NOMO-1 treated with DMSO at 0.1 percent for 48 hours (cell line): ENCODE measurements around the gene CATSPERZ.

ENCODE experiments used
- DNase-seq: peaks from one replicate; lab custom pipeline; 2025; ENCODE audit not compliant: unreplicated experiment; lab: John Stamatoyannopoulos, UW

The CATSPERZ gene, protein sequence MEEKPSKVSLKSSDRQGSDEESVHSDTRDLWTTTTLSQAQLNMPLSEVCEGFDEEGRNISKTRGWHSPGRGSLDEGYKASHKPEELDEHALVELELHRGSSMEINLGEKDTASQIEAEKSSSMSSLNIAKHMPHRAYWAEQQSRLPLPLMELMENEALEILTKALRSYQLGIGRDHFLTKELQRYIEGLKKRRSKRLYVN

DNA sequence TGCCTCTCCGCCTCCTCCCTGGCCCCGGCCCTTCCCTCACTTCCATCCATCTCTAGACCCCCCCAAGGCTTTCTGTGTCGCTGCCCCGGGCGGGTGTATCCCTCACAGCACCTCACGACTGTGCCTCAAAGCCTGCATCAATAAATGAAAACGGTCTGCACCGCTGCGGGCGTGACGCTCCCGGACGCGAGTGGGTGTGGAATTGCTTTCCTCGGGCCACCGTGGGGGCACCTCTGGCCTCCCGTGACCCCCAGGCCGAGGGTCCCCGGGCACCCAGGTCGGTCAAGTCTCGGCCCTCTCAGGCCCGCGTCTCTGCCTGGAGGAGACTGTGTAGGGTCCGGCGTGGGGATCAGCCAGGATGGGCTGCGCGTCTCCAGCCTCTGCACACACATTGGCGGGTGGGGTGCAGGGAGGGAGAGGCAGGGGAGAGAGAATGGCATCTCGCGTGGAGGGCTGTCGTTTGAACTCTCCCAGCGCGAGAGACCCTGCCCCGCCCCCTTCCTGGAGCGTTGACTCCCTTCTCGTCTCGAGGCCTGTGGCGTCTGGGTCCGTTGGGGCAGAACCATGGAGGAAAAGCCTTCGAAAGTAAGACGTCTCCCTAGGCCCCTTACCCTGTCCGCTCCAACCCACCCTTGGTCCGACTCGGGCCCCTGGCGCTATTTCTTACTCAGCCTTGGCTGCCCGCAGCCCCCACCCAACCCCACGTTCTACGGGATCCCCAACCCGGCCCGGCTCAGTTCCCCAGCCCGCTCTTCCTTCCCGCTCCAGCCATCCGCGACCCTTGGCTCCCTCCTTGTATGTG lies at the start of gene CATSPERZ:
Gene CATSPERZ (plus strand): TSS at position 512 of the 802 bp plus-strand sequence. CDS start 53 bp downstream, at position 565.
- DNase-seq = no peak

DNA sequence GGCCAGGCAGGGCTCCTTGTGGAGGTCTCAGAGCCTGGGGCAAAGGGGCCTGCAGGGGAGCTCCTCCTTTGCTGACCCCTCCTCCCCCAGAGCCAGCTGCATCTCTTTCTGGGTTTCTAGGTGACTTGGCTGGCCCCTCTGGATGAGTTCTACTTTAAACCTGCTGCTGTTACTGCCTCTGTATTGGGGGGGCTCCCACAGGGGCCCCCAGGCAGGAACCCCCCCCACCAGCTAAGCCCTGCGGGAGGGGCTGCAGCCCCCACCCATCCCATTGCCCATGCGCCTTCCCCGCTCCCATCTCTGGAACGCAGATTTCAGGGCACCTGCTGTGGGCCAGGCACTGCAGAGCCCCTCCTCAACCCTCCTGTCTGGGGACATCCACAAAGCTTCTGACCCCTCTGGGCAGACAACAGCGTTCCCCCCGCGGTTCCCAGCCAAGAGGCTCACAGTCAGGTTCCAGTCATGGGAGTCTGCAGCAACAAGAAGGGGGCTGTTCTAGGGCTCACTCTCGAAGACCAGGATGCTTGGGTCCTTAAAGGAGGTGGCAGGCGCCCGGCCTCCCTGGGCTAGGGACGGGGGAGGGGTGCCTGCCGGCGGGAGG lies 49.6 kb upstream of the CATSPERZ start:
- DNase-seq = no peak

DNA sequence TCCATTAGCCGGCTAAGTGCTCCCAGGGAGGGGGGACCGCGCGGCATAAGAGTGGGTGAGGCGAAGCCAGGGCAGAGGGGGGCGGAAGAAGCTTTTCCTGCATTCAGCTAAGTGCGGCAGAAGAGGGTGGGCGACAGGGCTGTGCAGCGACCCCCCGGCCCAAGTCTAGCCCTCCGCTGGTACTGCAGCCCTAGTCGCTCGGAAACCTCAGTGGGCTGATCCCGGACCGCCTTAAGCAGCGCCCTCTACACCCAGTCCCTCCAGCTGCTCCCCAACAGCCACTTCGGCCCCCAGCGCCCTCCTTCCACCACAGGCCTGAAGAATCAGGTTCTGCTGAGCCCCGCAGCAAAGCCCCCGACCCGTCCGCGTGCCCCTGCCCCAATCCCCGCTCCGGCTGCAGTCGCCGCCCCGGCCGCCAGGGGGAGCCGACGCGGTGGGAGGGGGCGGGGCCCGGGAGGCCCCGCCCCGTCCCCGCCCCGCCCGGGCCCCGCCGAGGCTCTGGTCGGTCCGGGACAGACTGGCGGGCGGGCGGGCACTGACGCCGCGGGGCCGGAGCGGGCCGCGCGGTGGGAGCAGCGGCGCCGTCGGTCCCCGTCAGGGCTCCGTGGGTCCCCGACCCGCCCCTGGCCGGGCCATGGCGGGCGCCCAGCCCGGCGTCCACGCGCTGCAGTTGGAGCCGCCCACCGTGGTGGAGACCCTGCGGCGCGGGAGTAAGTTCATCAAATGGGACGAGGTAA lies 49.0 kb upstream of the CATSPERZ start, which contains the start of gene PLCB3:
Gene PLCB3 (plus strand): TSS at position 515 of the 737 bp plus-strand sequence. CDS start 120 bp downstream, at position 635.
- peak; percentile 18 for DNase-seq

DNA sequence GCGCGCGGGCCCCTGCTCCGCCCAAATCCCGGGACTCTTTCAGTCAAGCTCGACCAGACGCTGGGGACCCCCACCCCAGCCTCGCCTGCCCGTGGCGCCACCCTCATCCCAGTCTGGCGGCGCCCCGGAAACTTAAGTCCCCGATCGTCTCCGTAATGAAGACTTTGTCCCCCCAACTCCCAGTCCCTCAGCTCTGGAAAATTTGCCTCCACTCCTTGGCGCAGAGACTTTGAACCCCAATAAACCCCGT lies 48.5 kb upstream of the CATSPERZ start:
- no peak for DNase-seq

DNA sequence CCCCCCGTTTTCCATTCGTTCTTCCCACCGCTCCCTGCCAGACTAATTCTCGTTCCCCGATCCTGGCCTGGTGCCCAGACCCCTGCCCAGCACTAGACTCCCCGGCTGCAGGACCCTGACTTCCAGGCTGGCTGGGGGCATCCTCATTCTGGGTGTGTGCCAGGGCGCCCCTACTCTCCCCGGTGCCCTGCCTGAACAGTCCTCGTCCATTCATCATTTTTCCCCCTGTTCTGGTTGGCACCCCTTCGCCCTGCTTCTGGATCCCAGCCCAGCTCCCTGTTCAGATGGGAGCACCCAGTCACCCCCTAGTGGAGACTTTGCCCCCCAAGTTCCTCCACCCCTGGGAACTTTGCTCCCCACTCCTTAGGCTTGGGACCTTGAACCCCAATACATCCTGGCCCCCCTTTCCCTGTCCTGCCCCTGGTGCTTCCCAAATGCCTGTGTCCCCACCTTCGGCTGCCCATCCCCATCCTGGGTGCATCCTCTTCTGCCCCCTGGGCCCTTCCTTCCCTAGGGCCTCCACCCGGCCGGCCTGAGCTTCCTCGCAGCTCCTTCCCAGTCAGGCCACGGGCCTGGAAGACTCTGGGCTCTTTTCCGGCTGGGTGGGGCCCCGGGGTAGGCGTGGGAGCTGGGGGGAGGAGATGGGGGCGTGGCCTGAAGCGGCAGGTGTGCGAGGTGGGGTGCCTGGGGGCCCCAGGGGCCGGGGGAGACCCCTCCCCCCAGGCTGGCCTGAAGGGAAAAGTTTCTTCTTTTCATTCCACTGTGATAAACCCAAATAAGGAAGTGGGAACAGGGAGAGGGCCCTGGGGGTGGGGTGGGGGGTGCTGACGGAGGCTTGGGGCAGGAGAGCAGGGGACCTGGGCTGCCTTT lies 47.9 kb upstream of the CATSPERZ start:
- DNase-seq = no peak

DNA sequence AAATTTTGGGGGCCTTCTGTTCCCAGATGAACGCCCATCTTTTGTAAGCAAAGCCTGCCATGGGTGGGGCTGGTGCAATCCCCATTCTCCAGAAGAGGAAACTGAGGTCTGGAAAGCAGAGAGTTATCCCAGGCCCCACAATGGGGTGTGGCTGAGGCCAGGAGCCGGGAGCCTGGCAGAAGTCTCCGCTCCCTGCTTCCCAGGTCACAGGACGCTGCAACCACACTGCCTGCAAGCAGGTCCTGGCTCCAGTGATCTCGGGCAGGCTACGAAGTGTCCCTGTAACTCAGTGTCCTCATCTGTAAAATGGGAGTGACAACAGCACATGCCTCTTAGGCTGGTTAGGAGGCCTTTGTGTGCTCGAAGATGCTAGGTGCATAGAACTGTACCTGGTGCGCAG lies 47.1 kb upstream of the CATSPERZ start:
- DNase-seq = no peak

DNA sequence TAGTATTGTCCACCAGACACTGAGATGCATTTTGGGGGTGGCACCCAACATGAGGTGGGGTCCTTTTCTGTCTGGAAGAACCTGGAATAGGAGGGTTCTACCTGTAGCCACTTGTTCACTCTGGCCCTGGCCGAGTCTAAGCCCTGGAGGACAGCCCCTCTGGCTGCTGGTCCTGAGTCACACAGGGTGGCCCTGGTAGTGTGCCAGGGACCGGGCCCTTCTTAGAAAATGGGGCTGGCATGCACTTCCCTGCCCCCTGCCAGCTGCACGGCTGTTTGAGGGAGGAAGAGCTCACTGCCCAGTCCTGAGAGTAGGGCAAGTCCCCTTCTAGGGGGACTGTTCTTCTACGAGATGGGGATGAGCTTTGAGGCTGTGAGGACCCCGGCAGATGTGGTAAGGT lies 46.7 kb upstream of the CATSPERZ start:
- DNase-seq = no peak

DNA sequence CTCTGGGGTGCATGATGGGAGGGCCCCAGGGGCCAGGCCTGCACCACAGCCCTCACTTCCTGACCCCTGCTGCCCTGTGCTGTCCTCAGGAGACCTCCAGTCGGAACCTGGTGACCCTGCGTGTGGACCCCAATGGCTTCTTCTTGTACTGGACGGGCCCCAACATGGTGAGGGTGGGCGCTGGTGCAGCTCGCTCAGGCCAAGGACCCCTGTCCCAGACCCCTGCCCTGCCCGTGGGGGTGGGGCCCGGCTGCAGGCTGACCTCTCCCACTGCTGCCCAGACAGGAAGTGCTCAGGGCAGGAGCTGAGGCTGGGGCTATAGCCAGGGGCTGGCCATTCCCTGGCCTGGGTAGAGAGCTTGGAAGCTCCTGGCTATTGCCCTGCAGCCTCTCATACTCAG lies 45.8 kb upstream of the CATSPERZ start:
- no peak for DNase-seq

DNA sequence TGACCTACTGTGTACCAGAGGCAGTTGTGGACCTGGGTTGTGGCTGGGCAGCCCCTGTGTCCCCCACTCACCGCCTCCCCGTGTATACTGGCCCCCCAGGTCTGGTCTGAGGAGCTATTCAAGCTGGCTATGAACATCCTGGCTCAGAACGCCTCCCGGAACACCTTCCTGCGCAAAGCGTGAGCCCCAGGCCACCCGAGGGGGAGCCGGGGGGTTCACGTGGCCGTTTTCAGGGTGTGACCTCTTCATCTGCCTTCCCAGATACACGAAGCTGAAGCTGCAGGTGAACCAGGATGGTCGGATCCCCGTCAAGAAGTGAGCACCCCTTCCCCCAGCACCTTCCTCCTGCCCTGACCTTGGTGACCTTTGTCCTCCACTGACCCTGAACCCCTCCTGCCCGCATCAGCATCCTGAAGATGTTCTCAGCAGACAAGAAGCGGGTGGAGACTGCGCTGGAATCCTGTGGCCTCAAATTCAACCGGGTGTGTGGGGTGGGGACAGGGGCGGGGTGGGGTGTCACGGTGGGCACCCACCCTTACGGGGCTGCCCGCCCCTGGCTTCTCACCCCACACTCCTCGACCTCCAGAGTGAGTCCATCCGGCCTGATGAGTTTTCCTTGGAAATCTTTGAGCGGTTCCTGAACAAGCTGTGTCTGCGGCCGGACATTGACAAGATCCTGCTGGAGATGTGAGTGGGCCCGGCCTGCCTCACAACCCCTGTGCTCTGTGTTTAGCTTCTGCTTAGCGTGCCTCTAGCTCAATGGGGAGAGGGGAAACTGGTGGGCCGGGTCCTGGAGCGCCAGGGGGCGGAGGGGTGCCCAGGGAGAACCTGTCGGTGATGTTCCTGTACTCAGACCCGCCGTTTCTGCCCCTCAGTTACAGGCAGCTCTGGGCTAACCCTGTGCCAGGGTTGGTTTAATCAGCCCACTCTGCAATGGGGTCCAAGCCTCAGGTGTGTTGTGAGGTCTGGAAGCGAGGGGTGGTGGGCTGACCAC lies 44.7 kb upstream of the CATSPERZ start:
- no peak for DNase-seq

DNA sequence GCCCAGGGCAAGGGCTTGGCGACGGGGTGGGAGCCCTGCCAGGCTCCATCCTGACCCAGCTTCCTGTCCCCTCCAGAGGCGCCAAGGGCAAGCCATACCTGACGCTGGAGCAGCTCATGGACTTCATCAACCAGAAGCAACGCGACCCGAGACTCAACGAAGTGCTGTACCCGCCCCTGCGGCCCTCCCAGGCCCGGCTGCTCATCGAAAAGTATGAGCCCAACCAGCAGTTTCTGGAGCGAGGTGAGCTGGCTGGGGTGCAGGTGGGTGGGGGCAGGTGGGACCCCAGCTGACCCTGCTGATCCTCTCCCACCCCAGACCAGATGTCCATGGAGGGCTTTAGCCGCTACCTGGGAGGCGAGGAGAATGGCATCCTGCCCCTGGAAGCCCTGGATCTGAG lies 43.9 kb upstream of the CATSPERZ start:
- DNase-seq = no peak

DNA sequence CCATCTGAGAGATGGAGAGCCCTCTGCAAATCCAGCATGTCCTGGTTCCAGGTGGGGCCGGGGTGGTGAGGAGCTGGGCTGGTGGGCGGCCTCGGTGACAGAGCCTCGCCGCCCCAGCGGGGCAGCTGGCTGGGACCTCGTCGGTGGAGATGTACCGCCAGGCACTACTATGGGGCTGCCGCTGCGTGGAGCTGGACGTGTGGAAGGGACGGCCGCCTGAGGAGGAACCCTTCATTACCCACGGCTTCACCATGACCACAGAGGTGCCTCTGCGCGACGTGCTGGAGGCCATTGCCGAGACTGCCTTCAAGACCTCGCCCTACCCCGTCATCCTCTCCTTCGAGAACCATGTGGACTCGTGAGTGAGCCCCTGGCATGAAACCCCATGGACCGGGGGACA lies 41.8 kb upstream of the CATSPERZ start:
- no peak for DNase-seq

DNA sequence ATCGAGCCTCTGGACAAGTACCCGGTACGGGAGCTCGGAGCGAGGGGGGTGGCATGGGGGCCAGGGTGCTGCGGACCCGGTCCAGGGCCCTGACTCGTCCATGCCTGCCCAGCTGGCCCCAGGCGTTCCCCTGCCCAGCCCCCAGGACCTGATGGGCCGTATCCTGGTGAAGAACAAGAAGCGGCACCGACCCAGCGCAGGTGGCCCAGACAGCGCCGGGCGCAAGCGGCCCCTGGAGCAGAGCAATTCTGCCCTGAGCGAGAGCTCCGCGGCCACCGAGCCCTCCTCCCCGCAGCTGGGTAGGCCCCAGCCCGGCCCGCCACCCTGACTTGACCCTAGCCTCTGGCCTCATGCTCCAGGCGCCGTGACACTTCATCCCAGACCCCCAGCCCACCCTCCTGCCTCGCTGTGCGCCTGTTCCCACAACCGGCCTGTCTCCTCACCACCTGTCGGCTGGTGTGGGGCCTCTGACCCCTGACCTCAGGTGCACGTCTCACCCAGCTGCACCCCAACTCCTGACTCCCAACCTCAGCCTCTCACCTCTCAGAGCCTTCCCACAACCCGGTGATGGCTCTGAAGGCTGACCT lies 41.1 kb upstream of the CATSPERZ start:
- no peak for DNase-seq

DNA sequence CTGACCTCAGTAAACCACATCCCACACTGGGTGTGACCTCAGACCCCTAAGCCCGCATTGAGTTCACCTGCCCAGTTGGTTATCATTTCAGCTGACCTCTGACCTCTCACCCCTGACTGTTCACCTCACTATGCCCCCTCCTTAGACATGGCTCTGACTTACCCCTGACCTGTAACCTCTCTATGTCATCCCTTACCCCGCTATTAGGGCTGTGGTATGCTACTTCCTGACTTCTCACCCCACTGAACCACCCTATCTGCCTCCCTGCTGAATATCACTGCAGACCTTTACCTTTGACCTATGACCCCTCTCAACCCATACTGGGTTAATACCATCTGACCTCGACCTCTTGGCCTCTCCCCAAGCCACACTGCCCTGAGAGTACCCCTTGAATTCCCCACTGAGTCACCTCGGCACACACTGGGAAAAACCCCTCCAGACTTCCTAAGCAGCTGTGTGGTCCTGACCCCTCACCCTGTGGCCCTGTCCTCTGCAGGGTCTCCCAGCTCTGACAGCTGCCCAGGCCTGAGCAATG lies 40.6 kb upstream of the CATSPERZ start:
- DNase-seq = no peak

DNA sequence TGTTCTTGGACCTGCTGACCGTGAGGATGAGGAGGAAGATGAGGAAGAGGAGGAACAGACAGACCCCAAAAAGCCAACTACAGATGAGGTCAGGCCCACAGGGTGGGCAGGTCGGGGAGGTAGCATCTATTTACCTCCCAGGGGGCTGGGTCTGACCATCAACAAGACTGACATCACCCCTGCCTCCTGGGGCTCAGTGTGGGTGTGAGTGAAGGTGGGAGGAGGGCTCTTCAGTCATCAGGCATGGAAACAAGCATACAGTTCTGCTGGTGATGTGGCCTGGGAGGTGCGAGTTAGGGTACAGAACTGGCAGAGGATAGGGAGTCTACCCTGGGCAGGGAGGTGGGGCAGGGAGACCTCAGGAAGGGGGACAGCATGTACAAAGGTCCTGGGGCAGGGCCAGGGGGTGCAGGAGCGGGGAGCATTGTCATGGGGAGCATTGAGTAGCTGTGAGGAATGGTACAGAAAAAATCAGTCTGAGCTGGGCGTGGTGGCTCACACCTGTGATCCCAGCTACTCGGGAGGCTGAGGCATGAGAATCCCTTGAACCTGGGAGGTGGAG lies 39.9 kb upstream of the CATSPERZ start:
- no peak for DNase-seq

DNA sequence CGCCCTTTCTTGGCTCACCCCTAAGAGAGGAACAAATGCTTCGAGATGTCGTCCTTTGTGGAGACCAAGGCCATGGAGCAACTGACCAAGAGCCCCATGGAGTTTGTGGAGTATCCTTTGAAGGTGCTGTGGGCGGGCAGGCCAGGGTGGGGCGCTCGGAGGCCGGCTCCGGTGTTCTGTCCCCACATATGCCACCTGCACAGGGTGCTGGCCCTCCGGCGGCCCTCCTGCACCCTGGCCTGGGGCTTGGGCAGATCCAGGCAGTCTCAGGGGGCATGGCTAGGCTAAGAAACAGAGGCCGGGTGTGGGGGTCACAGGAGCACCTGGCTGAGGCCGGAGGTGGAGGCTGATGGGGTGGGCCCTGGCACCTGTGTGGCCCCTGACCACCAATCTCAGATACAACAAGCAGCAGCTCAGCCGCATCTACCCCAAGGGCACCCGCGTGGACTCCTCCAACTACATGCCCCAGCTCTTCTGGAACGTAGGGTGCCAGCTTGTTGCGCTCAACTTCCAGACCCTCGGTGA lies 38.5 kb upstream of the CATSPERZ start:
- no peak for DNase-seq

DNA sequence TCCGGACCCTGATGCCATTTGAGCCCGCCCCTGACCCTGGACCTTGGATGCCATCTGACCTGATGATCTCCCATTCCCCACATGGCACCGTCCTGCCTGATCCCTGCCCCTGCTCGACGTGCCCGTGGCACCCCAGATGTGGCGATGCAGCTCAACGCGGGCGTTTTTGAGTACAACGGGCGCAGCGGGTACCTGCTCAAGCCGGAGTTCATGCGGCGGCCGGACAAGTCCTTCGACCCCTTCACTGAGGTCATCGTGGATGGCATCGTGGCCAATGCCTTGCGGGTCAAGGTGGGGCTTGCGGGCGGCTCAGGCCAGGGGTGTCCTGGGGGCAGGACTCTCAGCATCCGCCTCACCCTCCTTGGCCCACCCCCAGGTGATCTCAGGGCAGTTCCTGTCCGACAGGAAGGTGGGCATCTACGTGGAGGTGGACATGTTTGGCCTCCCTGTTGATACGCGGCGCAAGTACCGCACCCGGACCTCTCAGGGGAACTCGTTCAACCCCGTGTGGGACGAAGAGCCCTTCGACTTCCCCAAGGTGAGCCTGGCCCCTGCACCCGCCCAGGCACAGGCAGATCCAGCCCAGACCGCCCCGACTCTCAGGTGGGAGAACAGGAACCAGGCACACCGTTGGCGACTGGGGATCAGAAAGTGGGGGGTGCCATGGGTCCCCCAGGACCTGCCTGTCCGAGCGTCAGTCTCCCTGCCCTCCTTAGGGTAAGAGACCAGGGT lies 37.7 kb upstream of the CATSPERZ start:
- no peak for DNase-seq

DNA sequence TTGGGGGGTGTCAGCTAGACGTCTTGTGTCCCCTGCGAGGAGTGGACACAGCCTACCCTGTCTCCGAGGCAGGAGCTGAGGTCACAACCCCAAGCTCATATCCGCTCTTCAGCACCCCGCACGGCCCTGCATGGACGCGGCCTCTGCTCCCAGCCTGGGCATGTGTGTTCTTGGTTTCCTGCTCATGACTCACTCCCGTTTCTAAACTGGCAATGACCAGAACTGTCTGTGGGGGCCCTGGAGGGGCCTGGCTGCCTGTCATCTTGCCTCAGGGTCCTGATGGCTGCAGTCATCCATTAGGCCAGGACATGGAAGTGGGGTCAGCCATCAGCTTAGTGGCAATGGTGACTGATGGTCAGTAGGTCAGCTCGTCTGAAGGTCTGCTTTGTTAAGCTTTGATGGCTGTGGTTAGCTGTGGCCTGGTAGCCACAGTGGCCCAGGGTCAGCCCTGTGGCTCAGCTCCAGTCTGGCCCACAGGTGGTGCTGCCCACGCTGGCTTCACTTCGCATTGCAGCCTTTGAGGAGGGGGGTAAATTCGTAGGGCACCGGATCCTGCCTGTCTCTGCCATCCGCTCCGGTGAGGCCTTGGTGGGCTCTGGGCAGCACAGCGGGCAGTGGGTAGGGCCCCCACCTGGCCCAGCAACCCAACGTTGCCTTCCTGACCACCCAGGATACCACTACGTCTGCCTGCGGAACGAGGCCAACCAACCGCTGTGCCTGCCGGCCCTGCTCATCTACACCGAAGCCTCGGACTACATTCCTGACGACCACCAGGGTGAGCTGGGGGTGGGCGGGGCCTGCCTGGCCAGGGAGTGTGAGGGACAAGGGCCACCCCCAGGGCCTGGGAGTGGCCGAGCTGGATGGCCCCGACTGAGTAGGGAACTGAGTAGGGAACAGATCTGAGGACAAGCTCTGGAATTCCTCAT lies 36.9 kb upstream of the CATSPERZ start:
- DNase-seq = no peak
